SK-MEL-5 (cell line): ENCODE results near the gene NOP9. TPM values are rescaled to one million over a fixed set of nuclear protein-coding genes. Genes with fewer than 3 reads are reported as not detected.
"Not testable (repeated sequence)": the region's sequence is repeated elsewhere in the genome, so short reads cannot be mapped to it uniquely, and the experiment has no call there.

ENCODE experiments used
- DNase-seq: peaks from one replicate; pipeline ENCODE4 v3.0.0-alpha.2; 2016; ENCODE audit warnings: low read depth, low spot score
- in situ Hi-C: cut with HindIII; loops from 2 replicates; pipeline ENCODE4 v1.10.0; 2016; ENCODE audit warnings: low sequenced_read_pairs, high pct_unique_total_duplicates, low pct_unique_long_range_greater_than_20kb
- small RNA-seq, 2 experiments: library from RNA; depleted of rRNA; stranded (forward); fragments of <200 nt; gene quantifications; one replicate each; pipeline ENCODE3, GENCODE V24; 2014
- total RNA-seq: library from RNA; depleted of rRNA; stranded (reverse); fragments of >200 nt; shearing (Covaris generic); gene quantifications from 2 replicates; pipeline ENCODE4 v1.2.3, GENCODE V29; 2014; rRNA removed

NOP9 gene
- total RNA-seq, 1 experiment from 2014 or later: 22.9 TPM

DNA sequence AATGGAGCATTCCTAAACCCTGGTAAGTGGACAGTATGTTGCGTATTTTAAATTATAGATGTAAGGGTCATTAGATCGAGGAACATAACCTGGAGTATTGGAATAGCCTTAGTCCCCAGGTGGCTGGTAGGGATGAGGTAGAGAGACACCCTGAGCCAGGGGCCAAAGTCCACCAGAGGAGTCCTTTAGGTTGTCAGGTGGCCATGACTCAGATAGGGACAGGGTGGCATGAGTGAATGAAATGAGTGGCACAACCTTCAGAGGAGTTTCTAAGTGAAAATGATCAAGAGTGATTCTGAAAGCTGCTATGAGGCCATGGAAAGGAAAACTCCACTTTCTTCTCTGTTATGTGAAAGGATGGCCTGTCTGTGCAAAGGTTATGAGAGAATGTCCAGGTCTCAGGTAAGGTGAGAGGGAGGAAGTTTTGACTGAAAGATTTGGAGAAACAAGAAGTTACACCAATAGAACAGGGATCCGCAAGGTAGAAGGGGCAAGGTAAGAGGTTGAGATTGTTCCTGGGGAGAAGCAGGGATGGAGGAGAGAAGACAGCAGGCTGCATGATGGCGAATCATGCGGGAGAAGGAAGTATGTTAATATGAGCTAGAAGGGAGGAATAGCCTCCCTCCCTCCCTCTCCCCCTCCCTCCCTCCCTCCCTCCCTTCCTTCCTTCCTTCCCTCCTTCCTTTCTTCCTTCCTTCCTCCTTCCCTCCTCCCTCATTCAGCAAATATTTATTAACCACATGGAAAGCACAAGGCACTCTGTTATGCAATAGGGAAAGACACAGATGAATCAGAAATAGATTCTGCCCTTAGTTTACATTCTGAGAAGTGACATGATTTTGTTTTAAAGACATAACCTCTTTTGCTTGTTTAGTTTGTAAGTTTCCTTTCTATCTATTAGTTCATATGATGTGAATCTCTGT, 54.2 kb downstream of the NOP9 start:
- no peak for DNase-seq
- in situ Hi-C loops: no loop called here

DNA sequence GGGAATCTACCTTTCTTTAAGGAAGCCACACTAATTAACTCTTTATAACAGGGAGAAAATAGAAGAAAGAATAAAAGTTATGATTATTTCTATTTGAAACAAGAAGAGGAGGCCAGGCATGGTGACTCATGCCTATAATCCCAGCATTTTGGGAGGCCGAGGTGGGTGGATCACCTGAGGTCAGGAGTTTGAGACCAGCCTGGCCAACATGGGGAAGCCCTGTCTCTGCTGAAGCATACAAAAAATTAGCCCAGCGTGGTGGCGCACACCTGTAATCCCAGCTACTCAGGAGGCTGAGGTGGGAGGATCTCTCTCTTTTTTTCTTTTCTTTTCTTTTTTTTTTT, 54.8 kb downstream of the NOP9 start:
- DNase-seq, in situ Hi-C loops: not testable (repeated sequence)

DNA sequence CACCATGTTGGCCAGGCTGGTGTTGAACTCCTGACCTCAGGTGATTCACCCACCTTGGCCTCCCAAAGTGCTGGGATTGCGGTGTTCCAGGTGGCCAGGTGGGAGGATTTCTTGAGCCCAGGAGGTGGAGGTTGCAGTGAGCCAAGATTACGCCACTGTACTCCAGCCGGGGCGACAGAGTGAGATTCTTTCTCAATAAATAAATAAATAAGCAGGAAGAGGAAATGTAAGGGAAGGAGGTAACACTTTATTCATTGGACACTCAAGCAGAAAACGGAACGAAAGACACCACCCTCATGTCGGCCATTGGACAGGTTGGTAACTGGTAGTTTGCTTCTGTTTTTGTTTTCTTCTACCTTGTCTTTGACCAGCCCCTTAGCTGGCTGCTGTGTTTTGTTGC, 55.4 kb downstream of the NOP9 start:
- in situ Hi-C loops: no loop called here
- DNase-seq: no peak

DNA sequence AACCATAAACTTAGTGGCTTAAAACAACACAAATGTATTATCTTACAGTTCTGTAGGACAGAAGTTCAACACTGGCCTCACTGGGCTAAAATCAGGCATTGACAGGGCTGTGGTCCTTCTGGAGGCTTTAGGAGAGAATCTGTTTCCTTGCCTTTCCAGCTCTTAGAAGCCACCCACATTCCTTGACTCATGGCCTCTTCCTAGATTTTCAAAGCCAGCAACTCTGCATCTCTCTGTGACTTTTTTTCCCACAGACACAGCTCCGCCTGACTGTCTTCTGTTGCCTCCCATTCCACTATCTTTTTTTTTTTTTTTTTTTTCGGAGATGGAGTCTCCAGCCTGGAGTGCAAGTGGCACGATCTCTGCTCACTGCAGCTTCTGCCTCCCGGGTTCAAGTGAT, 56.6 kb downstream of the NOP9 start:
- in situ Hi-C loops: no loop called here

More for the DNA sequence above, 56.6 kb downstream of the NOP9 start:
- no peak for DNase-seq

Small RNA genes lying within 50 kb of the gene (small RNA-seq; reads per million reads assigned to genes)
- gene RF00026: 0 reads per million in 2 experiments

Other genes with a start within 250 kb of the NOP9 start
- 0.29 and 0.66 TPM in 2 replicates for gene CARMIL3, start 247.8 kb upstream of the NOP9 start, total RNA-seq
- gene CPNE6, start 228.3 kb upstream of the NOP9 start, total RNA-seq: not detected in 2 replicates
- 23.2 and 28.6 TPM in 2 replicates for gene PCK2, start 205.5 kb upstream of the NOP9 start, total RNA-seq
- 43.7 and 49.5 TPM in 2 replicates for gene DCAF11, start 185.1 kb upstream of the NOP9 start, total RNA-seq
- gene NRL, start 184.9 kb upstream of the NOP9 start, total RNA-seq: 2.5 and 2.6 TPM in 2 replicates
- gene FITM1, start 169.2 kb upstream of the NOP9 start, total RNA-seq: not detected in 2 replicates
- gene PSME1, start 163.7 kb upstream of the NOP9 start, total RNA-seq: 92.6 and 105 TPM in 2 replicates
- gene EMC9, start 158.3 kb upstream of the NOP9 start, total RNA-seq: 12.3 and 13.9 TPM in 2 replicates
- 174 and 203 TPM in 2 replicates for gene PSME2, start 153.2 kb upstream of the NOP9 start, total RNA-seq
- gene RNF31, start 152.4 kb upstream of the NOP9 start, total RNA-seq: 36.3 and 47.2 TPM in 2 replicates
- gene IRF9, start 138.6 kb upstream of the NOP9 start, total RNA-seq: 24.2 and 34.1 TPM in 2 replicates
- 0.69 and 1.1 TPM in 2 replicates for gene REC8, start 127.8 kb upstream of the NOP9 start, total RNA-seq
- 52.1 and 67.3 TPM in 2 replicates for gene IPO4, start 111.0 kb upstream of the NOP9 start, total RNA-seq
- 56.9 and 57.5 TPM in 2 replicates for gene TM9SF1, start 104.4 kb upstream of the NOP9 start, total RNA-seq
- gene TSSK4, start 94.2 kb upstream of the NOP9 start, total RNA-seq: not detected in 2 replicates
- gene CHMP4A, start 86.4 kb upstream of the NOP9 start, total RNA-seq: 42.2 and 44.2 TPM in 2 replicates
- gene MDP1, start 83.8 kb upstream of the NOP9 start, total RNA-seq: 8.3 and 14.0 TPM in 2 replicates
- gene NEDD8, start 67.5 kb upstream of the NOP9 start, total RNA-seq: 249 and 263 TPM in 2 replicates
- 48.3 and 56.3 TPM in 2 replicates for gene GMPR2, start 66.9 kb upstream of the NOP9 start, total RNA-seq
- gene TINF2, start 57.2 kb upstream of the NOP9 start, total RNA-seq: 37.8 and 43.1 TPM in 2 replicates
- gene TGM1, start 36.7 kb upstream of the NOP9 start, total RNA-seq: 0.08 TPM in 1 of 2 replicates, not detected in the other
- 23.9 and 25.7 TPM in 2 replicates for gene RABGGTA, start 28.3 kb upstream of the NOP9 start, total RNA-seq
- gene DHRS1, start 70 bp upstream of the NOP9 start, total RNA-seq: 0.82 and 3.8 TPM in 2 replicates
- gene CIDEB, start 8.1 kb downstream of the NOP9 start, total RNA-seq: 0.35 and 0.48 TPM in 2 replicates
- gene LTB4R2, start 10.3 kb downstream of the NOP9 start, total RNA-seq: 2.3 and 3.2 TPM in 2 replicates
- 0.98 and 1.7 TPM in 2 replicates for gene LTB4R, start 11.7 kb downstream of the NOP9 start, total RNA-seq
- not detected in 2 replicates for gene ADCY4, start 35.2 kb downstream of the NOP9 start, total RNA-seq
- gene RIPK3, start 40.1 kb downstream of the NOP9 start, total RNA-seq: not detected in 2 replicates
- 0.05 and 0.53 TPM in 2 replicates for gene NFATC4, start 68.3 kb downstream of the NOP9 start, total RNA-seq
- 0.05 TPM in 1 of 2 replicates, not detected in the other for gene NYNRIN, start 99.2 kb downstream of the NOP9 start, total RNA-seq
- 0.11 and 0.24 TPM in 2 replicates for gene CBLN3, start 129.8 kb downstream of the NOP9 start, total RNA-seq
- gene KHNYN, start 130.1 kb downstream of the NOP9 start, total RNA-seq: 30.9 and 37.5 TPM in 2 replicates
- 6.2 and 12.5 TPM in 2 replicates for gene SDR39U1, start 142.9 kb downstream of the NOP9 start, total RNA-seq
- gene CMA1, start 208.4 kb downstream of the NOP9 start, total RNA-seq: not detected in 2 replicates